Natural killer cell treated with Interleukin-12 subunit alpha and Interleukin-12 subunit beta and Interleukin-15 and Interleukin-18, amount 100 ng/mL, for 72 hours (primary cell): ENCODE results near the gene ARAP1. TPM values are rescaled to one million over a fixed set of nuclear protein-coding genes. Genes with fewer than 3 reads are reported as not detected.
A peak's percentile ranks its signal among the peaks of the same experiment; 100 is the strongest.

Experiments
- ATAC-seq, 2 donors: fragments of 150-1000 bp; cut with Tn5 transposase in 1 of 2; sonication (Bioruptor Pico), chemical (Tn5 transposase) in 1 of 2; 2 replicates each; pipeline ENCODE4 v1.10.0; 2021
- DNase-seq: peaks from one replicate; pipeline ENCODE4 v3.0.0; 2022; ENCODE audit warnings: low spot score
- H3K27ac Mint-ChIP-seq, 2 donors: 1 replicate in 1 of 2; 2 replicates in 1 of 2; pipeline ENCODE4 v1.8.0; 2022; ENCODE audit warnings: mixed read lengths in 2 of 2, mild to moderate bottlenecking in 1 of 2, moderate library complexity in 1 of 2
- H3K27me3 Mint-ChIP-seq, 2 donors: 1 replicate in 1 of 2; 2 replicates in 1 of 2; pipeline ENCODE4 v1.8.0; 2022; ENCODE audit warnings: mixed read lengths in 2 of 2
- H3K36me3 Mint-ChIP-seq: one replicate; pipeline ENCODE4 v1.8.0; 2022; ENCODE audit warnings: mixed read lengths
- H3K4me1 Mint-ChIP-seq, 2 donors: 1 replicate in 1 of 2; 2 replicates in 1 of 2; pipeline ENCODE4 v1.8.0; 2022; ENCODE audit warnings: low read depth in 2 of 2, mixed read lengths in 2 of 2, mild to moderate bottlenecking in 1 of 2
- H3K4me3 Mint-ChIP-seq: one replicate; pipeline ENCODE4 v1.8.0; 2022; ENCODE audit warnings: mixed read lengths
- H3K9me3 Mint-ChIP-seq: 2 replicates; pipeline ENCODE4 v1.8.0; 2022; ENCODE audit warnings: mixed read lengths
- total RNA-seq, 2 donors: library from RNA; stranded (reverse); gene quantifications; one replicate each; pipeline ENCODE4 v1.2.3, GENCODE V29; 2022

Gene ARAP1
- total RNA-seq, 2 donors from 2014 or later: 206 to 220 TPM

DNA sequence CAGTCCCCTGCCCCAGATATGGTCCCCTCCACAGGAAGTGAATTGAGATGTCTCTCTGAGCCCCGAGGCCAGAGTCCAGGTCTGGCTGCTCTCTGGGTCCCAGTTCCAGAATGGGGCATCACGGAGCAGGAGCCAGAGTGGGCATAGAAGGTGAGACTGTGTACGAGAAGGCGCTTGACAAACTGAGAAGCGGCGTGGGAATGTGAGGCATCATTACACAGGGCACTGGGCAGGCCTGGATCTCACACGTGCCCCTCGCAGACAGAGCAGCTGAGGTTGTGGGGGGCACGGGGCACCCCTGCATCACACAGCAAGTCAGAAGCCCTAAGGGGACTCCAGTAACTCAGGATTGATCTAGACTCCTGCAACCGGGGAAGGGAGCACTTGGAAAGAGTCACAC lies 32.5 kb upstream of the ARAP1 start:
- ATAC-seq: no peak
- Mint-ChIP-seq H3K36me3 (no peaks in the 10 kb centered on the region), H3K27ac (no peak overlapping the region), H3K4me1 (peaks cover 16 to 18% of the 10 kb centered on the region in 2 donors), H3K9me3 (no peaks in the 10 kb centered on the region), H3K4me3 (no peak overlapping the region), H3K27me3 (no peaks in the 10 kb centered on the region)
- DNase-seq: no peak

DNA sequence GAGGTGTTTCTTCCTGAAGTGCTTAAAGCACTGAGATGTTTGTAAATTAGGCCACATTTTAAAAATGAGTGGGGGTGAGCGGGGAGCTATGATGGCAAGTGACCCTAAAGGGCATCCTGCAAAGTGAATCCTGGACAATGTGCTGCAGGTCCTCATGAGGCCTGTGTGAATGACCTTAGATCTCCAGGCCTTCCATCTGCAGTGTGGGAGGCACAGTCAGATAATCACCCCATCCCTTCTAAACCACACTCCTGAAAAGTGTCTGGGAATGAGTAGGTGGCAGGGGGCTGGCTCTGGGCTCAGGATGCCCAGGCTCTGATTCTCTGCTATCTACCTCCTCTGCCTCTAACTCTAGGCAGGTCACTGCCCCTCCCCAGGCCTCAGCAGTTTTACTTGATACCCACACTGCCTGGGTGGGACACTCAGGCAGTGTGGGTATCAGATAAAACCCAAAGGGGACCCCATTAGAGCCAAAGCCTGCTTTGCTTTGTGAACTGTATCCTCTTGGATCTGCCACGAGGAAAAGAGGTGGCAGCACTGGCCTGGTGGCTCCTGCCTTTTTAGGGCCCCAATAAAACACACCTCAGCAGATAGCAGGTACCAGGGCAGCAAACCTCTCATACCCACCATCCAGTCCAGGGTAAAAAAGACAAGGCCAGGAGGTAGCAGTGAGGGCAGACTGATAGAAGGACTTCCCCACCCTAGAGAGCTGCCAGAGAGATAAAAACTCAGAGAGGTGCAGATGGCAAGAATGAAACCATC lies 31.1 kb upstream of the ARAP1 start:
- Mint-ChIP-seq H3K27me3 (no peaks in the 10 kb centered on the region), H3K9me3 (no peaks in the 10 kb centered on the region), H3K4me3 (peak overlapping the region; percentile 76), H3K27ac (peak overlapping the region in 1 of 2 donors; percentile 66), H3K36me3 (no peaks in the 10 kb centered on the region), H3K4me1 (peaks cover 20 to 25% of the 10 kb centered on the region in 2 donors)
- ATAC-seq: no peak
- DNase-seq: no peak

DNA sequence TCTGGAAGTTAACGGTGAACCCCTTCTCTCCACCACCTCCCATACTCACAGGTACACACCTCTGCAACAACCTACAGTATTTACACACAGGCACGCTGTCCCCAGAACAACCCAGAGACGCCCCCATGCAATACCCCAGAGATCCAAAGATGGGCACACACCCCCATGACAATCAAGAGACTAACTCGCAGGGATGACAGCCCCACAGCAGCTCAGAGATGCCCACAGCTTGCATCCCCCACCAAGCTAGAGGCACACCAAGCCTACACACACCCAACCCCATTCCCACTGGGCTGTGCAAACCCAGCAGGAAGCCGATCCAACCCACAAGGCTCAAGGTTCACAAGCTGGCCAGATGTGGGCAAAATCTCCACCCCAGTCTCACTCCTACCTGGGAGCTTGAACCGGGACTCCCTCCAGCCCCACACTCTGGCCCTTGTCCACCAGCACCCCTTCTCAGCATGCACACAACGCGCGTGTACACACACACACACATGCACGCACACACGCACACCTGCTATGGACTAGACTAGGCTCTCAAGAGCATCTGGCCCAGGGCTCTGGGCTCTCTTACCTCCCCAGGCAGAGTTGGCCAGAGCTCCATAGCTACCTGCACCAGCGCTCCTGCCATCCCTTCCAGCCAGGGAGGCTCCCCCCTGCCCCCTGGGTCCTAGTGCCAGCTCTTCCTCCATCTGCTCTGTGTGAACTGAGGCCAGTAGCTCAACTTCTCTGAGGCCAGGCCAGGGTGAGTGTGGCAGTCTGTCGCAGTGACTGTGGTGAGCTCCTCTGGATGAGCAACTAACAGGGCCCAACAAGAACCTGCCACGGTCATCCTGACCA lies 30.1 kb upstream of the ARAP1 start:
- H3K9me3 Mint-ChIP-seq: no peaks in the 10 kb centered on the region
- H3K36me3 Mint-ChIP-seq: no peaks in the 10 kb centered on the region
- peak overlapping the region in 1 of 2 donors; percentile 66 for H3K27ac Mint-ChIP-seq
- DNase-seq (no peak), ATAC-seq (no peak)
- H3K27me3 Mint-ChIP-seq: no peaks in the 10 kb centered on the region
- H3K4me1 Mint-ChIP-seq: peaks cover 20 to 23% of the 10 kb centered on the region in 2 donors
- peak overlapping the region; percentile 76 for H3K4me3 Mint-ChIP-seq

DNA sequence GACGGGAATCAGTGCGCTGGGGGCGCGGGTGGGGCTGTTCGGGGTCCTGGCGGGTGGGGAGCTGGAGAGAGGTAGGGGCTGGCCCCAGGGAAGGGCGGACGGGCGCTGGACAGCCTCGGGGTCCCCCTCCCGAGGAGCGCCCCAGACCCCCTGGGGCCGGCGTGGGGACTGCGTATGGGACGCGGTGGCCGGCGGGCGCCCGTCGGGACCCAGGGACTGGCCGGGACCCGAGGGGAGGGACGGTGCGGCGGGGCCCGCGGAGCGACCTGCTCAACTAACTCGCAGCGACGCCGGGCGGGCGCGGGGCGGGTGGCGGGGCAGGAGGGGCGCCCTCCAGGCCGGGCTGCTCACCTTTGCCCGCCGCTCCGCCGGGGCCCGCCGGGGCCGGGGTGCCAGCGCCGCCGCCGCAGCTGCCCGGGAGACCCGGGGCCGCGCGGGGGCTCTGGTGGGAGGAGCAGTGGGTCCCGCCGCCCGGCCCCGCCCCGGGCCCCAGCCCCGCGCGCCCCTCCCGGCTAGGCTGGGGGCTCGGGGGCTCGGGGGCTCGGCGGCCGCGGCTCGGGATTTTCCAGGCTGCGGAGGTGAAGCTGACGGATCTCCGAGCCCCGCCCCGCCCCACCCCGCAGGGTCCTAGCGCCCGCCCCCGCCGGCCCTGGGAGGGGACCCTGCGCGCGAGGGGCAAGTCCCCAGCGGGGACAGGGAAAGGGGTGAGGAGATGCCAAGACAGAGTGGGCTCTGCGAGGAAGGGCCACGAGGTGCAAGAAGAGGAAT lies 29.3 kb upstream of the ARAP1 start:
- H3K27ac Mint-ChIP-seq: no peak overlapping the region

DNA sequence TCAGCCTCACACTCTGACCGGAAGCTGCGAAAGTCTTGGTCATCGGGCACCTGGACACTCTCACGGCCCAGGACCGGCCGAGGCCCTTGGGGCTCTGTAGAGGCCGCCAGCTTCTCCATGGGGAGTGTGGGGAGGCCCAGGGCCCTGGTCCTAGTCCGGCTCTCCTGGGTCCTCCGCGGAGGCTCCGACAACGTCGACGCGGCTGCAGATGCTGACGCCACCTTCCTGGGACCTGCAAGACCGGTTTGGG lies 28.8 kb upstream of the ARAP1 start:
- H3K27ac Mint-ChIP-seq: no peak overlapping the region
- no peak for ATAC-seq
- H3K4me3 Mint-ChIP-seq: no peak overlapping the region
- no peak for DNase-seq
- no peaks in the 10 kb centered on the region for H3K27me3 Mint-ChIP-seq
- H3K9me3 Mint-ChIP-seq: no peaks in the 10 kb centered on the region
- H3K36me3 Mint-ChIP-seq: no peaks in the 10 kb centered on the region
- peaks cover 20 to 31% of the 10 kb centered on the region in 2 donors for H3K4me1 Mint-ChIP-seq

More for the DNA sequence above, 29.3 kb upstream of the ARAP1 start:
- Mint-ChIP-seq H3K4me1 (peaks cover 20 to 25% of the 10 kb centered on the region in 2 donors), H3K36me3 (no peaks in the 10 kb centered on the region), H3K9me3 (no peaks in the 10 kb centered on the region), H3K4me3 (peak overlapping the region; percentile 76), H3K27me3 (no peaks in the 10 kb centered on the region)
- ATAC-seq (peak; percentile 75 to 85), DNase-seq (peak; percentile 70)

DNA sequence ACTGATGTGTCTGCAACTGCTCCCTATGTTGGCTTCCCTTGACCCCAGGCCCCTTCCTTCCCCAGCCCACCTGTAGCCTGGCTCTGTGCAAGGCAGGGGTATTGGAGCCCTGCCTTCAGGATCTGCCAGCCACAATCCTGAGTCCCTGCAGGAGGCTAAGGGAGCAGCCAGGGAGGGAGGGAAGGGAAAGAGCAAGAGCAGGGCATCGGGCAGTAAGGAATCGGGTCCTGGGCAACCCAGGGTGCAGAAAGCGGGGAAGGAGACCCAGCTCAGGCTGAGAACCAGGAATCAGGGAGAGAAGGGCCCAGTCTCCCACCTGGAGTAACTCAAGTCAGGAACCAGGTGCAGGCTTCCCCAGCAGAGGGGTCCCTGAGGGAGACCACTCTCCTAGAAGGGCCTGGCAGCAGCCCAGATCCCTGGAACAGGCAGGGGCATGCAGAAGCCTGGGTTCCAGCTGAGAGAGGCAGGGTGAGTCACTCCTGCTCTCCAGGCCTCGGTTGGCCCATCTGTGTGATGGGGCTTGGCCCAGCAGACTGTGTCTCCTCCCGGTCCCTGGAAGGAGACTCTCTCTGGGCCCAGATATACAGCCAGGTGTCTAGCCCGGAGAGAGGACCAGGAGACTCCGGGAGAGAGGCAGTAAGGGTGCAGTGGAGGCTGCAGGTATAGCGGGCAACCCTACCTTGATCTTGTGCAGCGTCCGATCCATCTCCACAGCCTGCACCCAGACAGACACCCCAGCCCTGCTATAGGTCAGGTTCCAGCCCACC lies 28.3 kb upstream of the ARAP1 start:
- no peaks in the 10 kb centered on the region for H3K27me3 Mint-ChIP-seq
- no peaks in the 10 kb centered on the region for H3K9me3 Mint-ChIP-seq
- H3K36me3 Mint-ChIP-seq: no peaks in the 10 kb centered on the region
- no peak overlapping the region for H3K27ac Mint-ChIP-seq
- peaks cover 20 to 33% of the 10 kb centered on the region in 2 donors for H3K4me1 Mint-ChIP-seq
- DNase-seq (no peak), ATAC-seq (no peak)
- peak overlapping the region; percentile 42 for H3K4me3 Mint-ChIP-seq

DNA sequence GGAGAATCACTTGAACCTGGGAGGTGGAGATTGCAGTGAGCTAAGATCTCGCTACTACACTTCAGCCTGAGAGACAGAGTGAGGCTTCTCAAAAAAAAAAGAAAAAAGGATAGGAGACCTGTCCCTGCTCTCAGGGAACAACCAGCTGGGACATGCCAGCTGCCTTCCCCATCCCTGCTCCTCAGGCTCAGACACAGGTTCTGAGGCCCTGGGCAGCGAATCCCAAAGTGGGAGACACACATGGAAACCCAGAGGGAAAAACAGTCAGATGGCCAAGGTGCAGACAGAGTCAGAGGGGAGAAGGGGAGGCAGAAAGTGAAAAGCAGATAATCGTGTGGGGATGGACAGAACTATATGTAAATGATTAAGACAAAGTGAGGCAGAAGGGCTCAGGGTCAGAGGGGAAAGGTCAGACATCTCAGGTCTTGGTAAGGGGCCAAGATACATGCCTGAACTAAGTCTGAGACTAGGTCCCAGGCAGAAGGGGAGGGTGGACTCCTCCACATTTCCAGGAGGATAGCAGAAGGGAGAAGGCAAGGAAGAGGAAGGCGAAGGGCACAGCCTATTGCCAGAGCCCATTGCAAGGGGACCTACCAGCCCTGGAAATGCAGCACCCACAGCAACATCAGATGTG lies 27.4 kb upstream of the ARAP1 start:
- Mint-ChIP-seq H3K36me3 (no peaks in the 10 kb centered on the region), H3K27ac (peak overlapping the region in 1 of 2 donors; percentile 72), H3K9me3 (no peaks in the 10 kb centered on the region), H3K4me1 (peaks cover 20 to 33% of the 10 kb centered on the region in 2 donors), H3K4me3 (peak overlapping the region; percentile 42), H3K27me3 (no peaks in the 10 kb centered on the region)
- DNase-seq: no peak
- no peak for ATAC-seq

DNA sequence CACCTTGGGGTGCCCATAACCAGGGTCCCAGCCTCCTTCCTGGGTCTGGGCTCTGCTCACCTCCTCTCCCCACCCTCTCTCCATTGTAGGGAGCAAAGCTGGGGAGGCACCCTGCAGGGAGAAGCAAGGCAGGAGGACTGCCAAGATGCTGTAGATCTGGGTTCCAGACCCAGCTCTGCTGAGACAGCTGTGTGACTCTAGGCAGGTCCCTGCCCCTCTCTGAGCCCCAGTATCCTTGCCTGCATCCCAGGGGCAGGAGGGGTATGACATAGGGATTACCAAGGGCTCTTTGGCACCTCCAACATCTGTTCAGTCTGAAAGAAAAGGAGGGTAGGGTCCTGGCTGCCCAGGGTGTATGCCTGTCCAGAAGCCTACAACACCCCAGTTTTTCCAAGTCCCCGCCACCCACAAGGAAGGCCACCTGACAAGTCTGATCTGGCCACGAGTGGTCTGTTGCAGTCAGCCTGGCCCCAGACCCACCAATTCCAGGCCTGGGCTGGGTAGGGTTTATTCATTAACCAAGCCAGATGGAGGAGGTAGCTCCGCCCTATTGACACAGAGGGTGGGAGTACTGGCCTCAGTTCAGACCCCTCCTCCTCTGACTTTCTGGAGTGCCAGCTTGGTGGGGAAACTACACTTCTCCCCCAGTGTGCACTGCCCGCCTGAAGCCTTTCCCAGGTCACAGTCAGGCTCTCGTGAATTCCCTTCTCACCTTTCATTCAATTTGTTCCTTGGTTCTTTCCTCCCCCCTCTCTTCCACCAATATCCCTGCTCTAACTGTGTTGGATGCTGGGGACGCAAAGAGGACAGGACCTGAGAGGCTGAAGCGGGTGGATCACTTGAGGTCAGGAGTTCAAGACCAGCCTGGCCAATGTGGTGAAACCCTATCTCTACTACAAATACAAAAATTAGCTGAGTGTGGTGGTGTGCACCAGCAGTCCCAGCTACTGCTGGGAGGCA lies 26.6 kb upstream of the ARAP1 start:
- H3K27ac Mint-ChIP-seq: peak overlapping the region in 1 of 2 donors; percentile 72
- no peak for ATAC-seq
- DNase-seq: no peak
- no peaks in the 10 kb centered on the region for H3K27me3 Mint-ChIP-seq
- H3K9me3 Mint-ChIP-seq: no peaks in the 10 kb centered on the region
- H3K4me3 Mint-ChIP-seq: no peak overlapping the region
- peaks cover 20 to 33% of the 10 kb centered on the region in 2 donors for H3K4me1 Mint-ChIP-seq
- no peaks in the 10 kb centered on the region for H3K36me3 Mint-ChIP-seq

DNA sequence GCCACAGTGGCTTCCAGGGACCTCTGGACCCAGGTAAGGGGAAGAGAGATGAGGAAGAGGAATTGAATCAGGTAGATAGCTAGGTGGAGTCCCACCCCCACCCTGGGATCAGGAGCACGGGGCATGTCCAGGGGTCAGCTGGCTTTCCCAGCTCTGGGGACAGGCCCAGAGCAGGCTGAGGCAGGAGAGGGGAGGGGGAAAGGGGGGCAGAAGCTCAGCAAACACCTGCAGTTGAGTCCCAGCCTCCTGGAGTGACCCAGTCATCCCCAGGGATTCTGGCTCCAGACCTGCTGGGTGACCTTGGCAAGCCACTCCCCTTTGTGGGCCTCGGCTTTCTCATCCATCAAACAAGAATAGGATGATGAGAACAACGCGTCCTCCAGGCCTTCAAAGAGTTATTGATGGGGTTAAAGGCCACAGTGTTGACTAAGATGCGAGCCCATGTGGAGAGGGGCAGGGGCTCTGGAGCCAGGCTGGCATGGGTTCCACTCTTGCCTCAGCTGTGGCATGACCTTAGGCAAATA lies 25.6 kb upstream of the ARAP1 start:
- Mint-ChIP-seq H3K27me3 (no peaks in the 10 kb centered on the region), H3K9me3 (no peaks in the 10 kb centered on the region), H3K4me3 (no peak overlapping the region), H3K27ac (no peak overlapping the region), H3K36me3 (no peaks in the 10 kb centered on the region), H3K4me1 (peaks cover 19 to 38% of the 10 kb centered on the region in 2 donors)
- DNase-seq: no peak
- ATAC-seq: no peak

DNA sequence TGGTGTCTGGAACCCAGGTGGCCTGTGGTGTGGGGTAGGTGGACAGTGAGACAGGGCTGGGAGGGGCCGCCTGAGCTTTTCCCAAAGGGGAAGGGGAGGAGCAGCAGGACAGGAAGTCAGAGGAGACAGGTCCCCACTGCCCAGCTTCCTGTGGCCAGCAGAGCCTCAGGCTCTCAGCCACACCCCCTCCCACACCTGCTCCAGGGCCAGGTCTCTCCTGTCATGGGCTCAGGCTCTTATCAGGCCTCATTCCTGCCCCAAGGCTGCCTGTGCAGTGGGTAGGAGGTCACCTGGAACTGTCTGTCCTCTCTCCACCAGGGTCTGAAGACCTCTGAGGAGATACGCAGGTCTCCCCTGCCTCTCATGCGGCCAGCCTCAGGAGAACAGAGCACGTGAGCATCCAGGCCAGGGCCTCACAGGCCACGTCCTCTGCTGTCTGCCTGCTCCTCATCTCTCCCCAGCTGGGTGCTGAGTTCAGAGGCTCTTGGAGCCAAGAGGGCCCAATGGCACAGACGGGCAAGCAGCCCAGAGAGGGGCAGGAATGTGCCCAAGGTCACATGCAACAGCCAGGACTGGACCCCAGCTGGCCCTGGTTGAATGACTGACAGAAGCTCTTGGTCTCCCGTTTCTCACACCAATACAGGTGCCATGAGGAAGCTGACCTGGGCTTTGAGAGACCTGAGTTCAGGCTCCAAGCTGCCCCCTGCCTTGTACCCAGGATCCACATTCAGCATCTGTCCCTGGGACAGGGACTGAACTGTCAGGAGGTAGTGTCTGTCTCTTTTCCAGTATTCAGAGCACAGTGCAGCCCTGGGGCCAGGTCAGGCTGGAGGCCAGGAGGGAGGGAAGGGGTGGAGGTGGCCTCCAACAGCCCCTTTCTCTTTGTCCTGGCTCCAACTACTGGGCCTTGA lies 24.9 kb upstream of the ARAP1 start:
- H3K4me3 Mint-ChIP-seq: no peak overlapping the region
- H3K9me3 Mint-ChIP-seq: no peaks in the 10 kb centered on the region
- DNase-seq (no peak), ATAC-seq (no peak)
- H3K4me1 Mint-ChIP-seq: peaks cover 12 to 34% of the 10 kb centered on the region in 2 donors
- peak overlapping the region; percentile 43 to 60 for H3K27ac Mint-ChIP-seq
- H3K36me3 Mint-ChIP-seq: no peaks in the 10 kb centered on the region
- no peaks in the 10 kb centered on the region for H3K27me3 Mint-ChIP-seq

DNA sequence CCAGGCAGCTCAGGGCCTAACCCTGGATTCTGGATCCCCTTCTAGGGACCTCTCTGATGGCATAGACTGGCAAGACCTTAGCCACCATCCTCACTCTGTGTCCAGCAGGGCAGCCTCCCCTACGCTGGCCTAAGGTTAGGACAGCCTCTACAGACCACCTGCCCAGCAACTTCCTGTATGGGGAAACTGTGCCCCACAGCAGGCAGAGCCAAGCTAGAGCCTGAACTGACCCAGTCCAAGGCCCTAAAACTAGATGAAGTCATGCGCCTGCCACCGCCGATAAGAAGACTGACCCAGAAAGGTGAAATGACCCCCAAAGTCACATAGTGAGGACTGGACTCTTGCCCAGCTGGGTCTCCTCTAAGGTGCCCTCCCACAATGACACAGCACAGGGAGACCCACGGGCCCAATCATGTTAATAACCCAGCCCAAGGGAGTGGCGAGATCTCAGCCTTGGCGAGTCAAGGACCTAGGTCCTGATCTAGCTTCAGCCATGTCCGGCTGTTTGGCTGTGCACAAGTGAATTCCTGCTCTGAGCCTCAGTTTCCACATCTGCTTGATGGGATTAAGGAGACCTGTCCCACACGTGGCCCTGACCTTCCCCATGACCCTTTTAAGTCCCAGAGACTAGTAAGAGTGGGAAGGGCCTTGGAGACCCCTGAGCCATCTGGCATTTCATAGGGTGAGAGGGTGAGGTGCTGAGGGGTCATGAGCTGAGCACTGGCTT lies 24.1 kb upstream of the ARAP1 start:
- DNase-seq: no peak
- peak overlapping the region; percentile 43 to 60 for H3K27ac Mint-ChIP-seq

More for the DNA sequence above, 24.1 kb upstream of the ARAP1 start:
- Mint-ChIP-seq H3K9me3 (no peaks in the 10 kb centered on the region), H3K4me3 (no peak overlapping the region), H3K36me3 (no peaks in the 10 kb centered on the region), H3K4me1 (peaks cover 8 to 30% of the 10 kb centered on the region in 2 donors), H3K27me3 (no peaks in the 10 kb centered on the region)
- ATAC-seq: no peak
